ENCODE measurements around the gene WNT5B.

Gene WNT5B

GRCh38 chr12:1592444-1593173 lies 36.4 kb upstream of the WNT5B start:
- Histone ChIP-seq H3K36me3 (ENCODE audit: insufficient read depth, low read length) (no peaks in the 10 kb centered on the region), H2AFZ (ENCODE audit: low read length) (no peak overlapping the region), H3K9me3 (ENCODE audit: insufficient read depth, low read depth, low read length) (no peaks in the 10 kb centered on the region), H3K4me3 (ENCODE audit: low read length, poor library complexity, severe bottlenecking) (peak overlapping the region; percentile 82), H3F3A (ENCODE audit: low read depth) (no peaks in the 10 kb centered on the region), H4K20me1 (ENCODE audit: insufficient read depth, low read length, poor library complexity, severe bottlenecking) (peaks cover 61% of the 10 kb centered on the region), H3K4me2 (ENCODE audit: low read depth, low read length, poor library complexity, severe bottlenecking) (peak overlapping the region; percentile 99), H3K79me2 (ENCODE audit: insufficient read depth, low read length) (peaks cover 60% of the 10 kb centered on the region), H3K9me2 (replicated peaks; ENCODE audit: low read depth, low read length) (no peaks in the 10 kb centered on the region), H3K9ac (ENCODE audit: low read depth, low read length, poor library complexity, severe bottlenecking) (peak overlapping the region; percentile 83), H3K4me1 (ENCODE audit: insufficient read depth, low read length, poor library complexity, severe bottlenecking) (peaks cover 66% of the 10 kb centered on the region), H3K27me3 (ENCODE audit: insufficient read depth, low read length, poor library complexity, severe bottlenecking) (no peaks in the 10 kb centered on the region)
- TF ChIP-seq CTCF (conservative IDR thresholded peaks at IDR 0.05; ENCODE audit: low read length) (no peak; the same call in 1 of the 2 replicates), EZH2phosphoT487 (IDR thresholded peaks at IDR 0.05; ENCODE audit: borderline replicate concordance) (no peak)

GRCh38 chr12:1593174-1594005 lies 35.6 kb upstream of the WNT5B start:
- Histone ChIP-seq H3K79me2 (ENCODE audit: insufficient read depth, low read length) (peaks cover 56% of the 10 kb centered on the region), H3K27me3 (ENCODE audit: insufficient read depth, low read length, poor library complexity, severe bottlenecking) (no peaks in the 10 kb centered on the region), H3K9me2 (replicated peaks; ENCODE audit: low read depth, low read length) (no peaks in the 10 kb centered on the region), H3K9me3 (ENCODE audit: insufficient read depth, low read depth, low read length) (no peaks in the 10 kb centered on the region), H3F3A (ENCODE audit: low read depth) (no peaks in the 10 kb centered on the region), H3K4me1 (ENCODE audit: insufficient read depth, low read length, poor library complexity, severe bottlenecking) (peaks cover 58% of the 10 kb centered on the region), H3K4me2 (ENCODE audit: low read depth, low read length, poor library complexity, severe bottlenecking) (peak overlapping the region; percentile 99), H2AFZ (ENCODE audit: low read length) (peak overlapping the region; percentile 82), H3K4me3 (ENCODE audit: low read length, poor library complexity, severe bottlenecking) (peak overlapping the region; percentile 82), H3K36me3 (ENCODE audit: insufficient read depth, low read length) (no peaks in the 10 kb centered on the region), H3K9ac (ENCODE audit: low read depth, low read length, poor library complexity, severe bottlenecking) (peak overlapping the region; percentile 83), H4K20me1 (ENCODE audit: insufficient read depth, low read length, poor library complexity, severe bottlenecking) (peaks cover 53% of the 10 kb centered on the region)
- TF ChIP-seq CTCF (conservative IDR thresholded peaks at IDR 0.05; ENCODE audit: low read length): no peak

- H2AFZ ChIP-seq (ENCODE audit: low read length): peak overlapping the region; percentile 82
- no peaks in the 10 kb centered on the region for H3F3A ChIP-seq (ENCODE audit: low read depth)
- peaks cover 50% of the 10 kb centered on the region for H3K79me2 ChIP-seq (ENCODE audit: insufficient read depth, low read length)
- no peaks in the 10 kb centered on the region for H3K36me3 ChIP-seq (ENCODE audit: insufficient read depth, low read length)
- peaks cover 47% of the 10 kb centered on the region for H4K20me1 ChIP-seq (ENCODE audit: insufficient read depth, low read length, poor library complexity, severe bottlenecking)
- H3K4me3 ChIP-seq (ENCODE audit: low read length, poor library complexity, severe bottlenecking): peak overlapping the region; percentile 82
- peak overlapping the region; percentile 99 for H3K4me2 ChIP-seq (ENCODE audit: low read depth, low read length, poor library complexity, severe bottlenecking)
- H3K9me2 ChIP-seq (replicated peaks; ENCODE audit: low read depth, low read length): no peaks in the 10 kb centered on the region
- H3K4me1 ChIP-seq (ENCODE audit: insufficient read depth, low read length, poor library complexity, severe bottlenecking): peaks cover 53% of the 10 kb centered on the region
- no peak for TF ChIP-seq CTCF (conservative IDR thresholded peaks at IDR 0.05; ENCODE audit: low read length)
- no peak for TF ChIP-seq EZH2phosphoT487 (IDR thresholded peaks at IDR 0.05; ENCODE audit: borderline replicate concordance)
- no peaks in the 10 kb centered on the region for H3K9me3 ChIP-seq (ENCODE audit: insufficient read depth, low read depth, low read length)
- no peaks in the 10 kb centered on the region for H3K27me3 ChIP-seq (ENCODE audit: insufficient read depth, low read length, poor library complexity, severe bottlenecking)
- H3K9ac ChIP-seq (ENCODE audit: low read depth, low read length, poor library complexity, severe bottlenecking): peak overlapping the region; percentile 83
These were observed 35.1 kb upstream of the WNT5B start for GRCh38 chr12:1594006-1594260.

Data from Loucy (cell line).